Activated T-cell treated with anti-CD3 and anti-CD28 coated beads for 4 hours (primary cell): ENCODE data around the gene IDS.
"Not testable (repeated sequence)": the region's sequence is repeated elsewhere in the genome, so short reads cannot be mapped to it uniquely, and the experiment has no call there.

ENCODE experiments used
- DNase-seq: peaks from one replicate; pipeline ENCODE4 v3.0.0-alpha.2; 2020

Gene IDS

GRCh38 chrX:149497054-149497453 lies 8.1 kb downstream of the IDS start:
- no peak for DNase-seq

GRCh38 chrX:149495573-149496071 lies 9.5 kb downstream of the IDS start:
- DNase-seq, result no peak

GRCh38 chrX:149494844-149495565 lies 10.1 kb downstream of the IDS start:
- no peak for DNase-seq

GRCh38 chrX:149493567-149494562 lies 11.2 kb downstream of the IDS start:
- DNase-seq, result no peak

- DNase-seq, result no peak
Observed at GRCh38 chrX:149491812-149492211, 13.3 kb downstream of the IDS start.

GRCh38 chrX:149490100-149490499 lies 15.0 kb downstream of the IDS start:
- DNase-seq, result no peak

GRCh38 chrX:149488411-149489052 lies 16.6 kb downstream of the IDS start:
- DNase-seq, result not testable (repeated sequence)

GRCh38 chrX:149488008-149488407 lies 17.1 kb downstream of the IDS start:
- not testable (repeated sequence) for DNase-seq

GRCh38 chrX:149487292-149487691 lies 17.8 kb downstream of the IDS start:
- DNase-seq, result no peak

GRCh38 chrX:149476513-149476912 lies 28.6 kb downstream of the IDS start:
- no peak for DNase-seq

GRCh38 chrX:149473966-149474365 lies 31.1 kb downstream of the IDS start:
- no peak for DNase-seq

GRCh38 chrX:149473092-149473491 lies 32.0 kb downstream of the IDS start:
- DNase-seq, result no peak

- DNase-seq, result no peak
Observed at GRCh38 chrX:149472625-149473024, 32.5 kb downstream of the IDS start.

- DNase-seq, result no peak
Observed at GRCh38 chrX:149471397-149471796, 33.7 kb downstream of the IDS start.

- peak; percentile 41 for DNase-seq
Observed at GRCh38 chrX:149470955-149471354, 34.2 kb downstream of the IDS start.

GRCh38 chrX:149469406-149469805 lies 35.7 kb downstream of the IDS start:
- no peak for DNase-seq

- no peak for DNase-seq
Observed at GRCh38 chrX:149467920-149468319, 37.2 kb downstream of the IDS start.

GRCh38 chrX:149467461-149467860 lies 37.6 kb downstream of the IDS start:
- DNase-seq, result no peak

GRCh38 chrX:149462849-149463248 lies 42.3 kb downstream of the IDS start:
- DNase-seq, result no peak

GRCh38 chrX:149461746-149462145 lies 43.4 kb downstream of the IDS start:
- DNase-seq, result no peak

GRCh38 chrX:149458586-149458985 lies 46.5 kb downstream of the IDS start:
- DNase-seq, result no peak

- no peak for DNase-seq
Observed at GRCh38 chrX:149456476-149457245, 48.4 kb downstream of the IDS start.
